Activated CD4-positive, alpha-beta T cell treated with anti-CD3 and anti-CD28 coated beads for 4 hours (primary cell): ENCODE results near the gene SMARCAL1.
"Not testable (repeated sequence)": the region's sequence is repeated elsewhere in the genome, so short reads cannot be mapped to it uniquely, and the experiment has no call there.

Experiments used
- DNase-seq, 2 donors: peaks; one replicate each; pipeline ENCODE4 v3.0.0-alpha.2; 2020

SMARCAL1 gene

DNA sequence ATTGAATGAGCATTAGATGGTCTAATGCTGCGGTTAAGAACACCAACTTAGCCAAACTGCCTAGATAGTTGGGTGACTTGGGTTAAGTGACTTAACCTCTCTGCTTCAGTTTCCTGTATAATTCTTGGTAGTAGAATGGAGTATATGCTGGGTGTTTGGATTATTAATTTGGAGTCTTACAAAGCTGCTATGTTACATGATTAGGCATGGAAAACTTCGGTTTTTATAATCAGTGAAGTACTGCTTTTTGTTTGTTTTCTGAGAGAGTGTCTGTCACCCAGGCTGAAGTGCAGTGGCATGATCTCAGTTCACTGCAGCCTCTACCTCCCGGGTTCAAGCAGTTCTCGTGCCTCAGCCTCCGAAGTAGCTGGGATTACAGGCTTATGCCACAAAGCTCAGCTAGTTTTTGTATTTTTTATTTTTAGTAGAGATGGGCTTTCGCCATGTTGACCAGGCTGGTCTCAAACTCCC lies 90.9 kb downstream of the SMARCAL1 start:
- no peak for DNase-seq

DNA sequence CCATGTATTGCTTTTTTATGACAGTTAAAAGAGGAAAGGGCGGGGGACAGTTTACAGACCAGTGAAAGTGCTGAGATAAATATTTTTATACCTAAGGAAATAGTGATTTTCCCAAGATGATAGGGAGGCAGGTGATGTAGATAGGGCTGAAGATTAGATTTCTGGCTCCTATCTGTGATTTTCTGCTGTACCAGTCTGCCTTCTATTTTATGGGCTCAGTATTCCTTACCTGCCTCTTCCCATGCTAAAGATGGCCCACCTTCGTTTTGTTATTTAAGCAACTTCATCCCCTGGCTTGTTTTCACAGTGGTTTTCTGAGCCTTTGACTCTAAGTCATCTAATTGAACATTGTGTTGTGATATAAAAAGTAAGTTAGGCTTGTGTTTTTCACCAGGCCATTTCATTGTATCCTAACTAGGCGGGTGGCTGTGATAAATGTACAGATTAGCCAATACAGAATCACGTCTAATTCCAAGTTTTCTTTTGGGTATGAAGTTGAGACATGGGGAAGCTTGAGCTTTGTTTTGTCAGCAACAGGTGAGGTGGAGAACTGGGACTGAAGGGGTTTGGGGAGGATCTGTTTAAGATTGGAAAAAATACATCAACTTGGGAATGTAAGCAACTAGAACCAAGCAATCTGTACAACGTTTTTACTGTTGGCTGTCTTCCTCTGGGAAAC lies 91.6 kb downstream of the SMARCAL1 start:
- DNase-seq, result no peak

GRCh38 chr2:216504376-216504762 lies 92.1 kb downstream of the SMARCAL1 start:
- no peak for DNase-seq

GRCh38 chr2:216505133-216506106 lies 93.1 kb downstream of the SMARCAL1 start:
- no peak for DNase-seq

DNA sequence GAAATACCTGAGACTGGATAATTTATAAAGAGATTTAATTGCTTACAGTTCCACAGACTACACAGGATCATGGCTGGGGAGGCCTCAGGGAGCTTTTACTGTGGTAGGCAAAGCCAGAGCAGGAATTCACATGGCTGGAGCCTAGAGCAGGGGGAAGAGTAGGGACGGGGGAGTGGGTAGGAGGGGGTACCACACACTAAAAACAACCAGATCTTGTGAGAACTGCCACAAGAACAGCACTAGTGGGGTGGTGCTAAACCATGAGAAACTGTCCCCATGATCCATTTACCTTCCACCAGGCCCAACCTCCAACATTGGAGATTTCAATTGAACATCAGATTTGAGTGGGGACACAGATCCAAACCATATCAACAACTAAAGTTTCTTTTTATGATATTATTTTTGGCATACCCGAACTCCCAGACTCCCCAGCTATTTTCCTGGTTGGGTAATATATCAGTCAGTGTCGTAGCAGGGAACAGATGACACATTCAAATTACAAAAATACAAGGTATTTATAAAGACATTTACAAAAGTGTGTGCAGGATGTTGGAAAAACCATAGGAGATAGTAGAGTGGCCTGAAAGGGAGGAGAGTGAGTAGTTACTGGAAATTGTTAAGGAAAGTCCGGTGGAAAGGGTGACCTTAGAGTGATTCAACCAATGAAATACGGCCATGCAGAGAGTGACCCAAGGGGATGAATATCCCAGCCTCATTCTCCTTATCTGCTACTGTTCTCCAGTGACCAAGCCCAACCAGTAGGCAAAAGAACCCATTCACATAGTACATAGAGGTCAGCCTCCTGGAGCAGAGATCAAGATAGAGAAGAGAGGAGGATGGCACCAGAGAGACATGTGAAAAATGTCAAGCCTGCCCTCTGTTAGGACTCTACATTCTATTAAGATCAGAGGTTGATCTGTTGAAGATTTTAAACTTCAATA lies 95.2 kb downstream of the SMARCAL1 start:
- no peak for DNase-seq

- DNase-seq, result no peak
Measured at GRCh38 chr2:216508229-216508628, 95.9 kb downstream of the SMARCAL1 start.

- no peak for DNase-seq
Measured at GRCh38 chr2:216516730-216517350, 104.6 kb downstream of the SMARCAL1 start.

GRCh38 chr2:216517447-216518225 lies 105.4 kb downstream of the SMARCAL1 start:
- DNase-seq, result no peak

DNA sequence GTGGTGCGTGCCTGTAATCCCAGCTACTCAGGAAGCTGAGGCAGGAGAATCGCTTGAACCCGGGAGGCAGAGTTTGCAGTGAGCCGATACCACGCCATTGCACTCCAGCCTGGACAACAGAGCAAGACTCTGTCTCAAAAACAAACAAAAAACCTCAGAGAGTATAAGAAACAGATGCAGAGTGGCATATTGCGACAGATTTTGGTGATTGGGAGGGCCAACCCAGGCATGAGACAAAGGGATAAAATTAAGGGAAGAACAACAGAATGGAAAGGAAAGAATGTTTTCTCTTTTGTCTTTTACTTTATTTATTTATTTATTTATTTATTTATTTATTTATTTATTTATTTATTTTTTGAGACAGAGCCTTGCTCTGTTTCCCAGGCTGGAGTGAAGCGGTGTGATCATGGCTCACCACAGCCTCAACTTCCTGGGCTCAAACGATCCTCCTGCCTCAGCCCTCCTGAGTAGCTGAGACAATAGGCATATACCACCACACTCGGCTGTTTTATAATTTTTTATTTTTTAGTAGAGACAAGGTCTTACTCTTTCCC lies 106.4 kb downstream of the SMARCAL1 start:
- not testable (repeated sequence) for DNase-seq

- peak; percentile 29 to 53 for DNase-seq
Measured at GRCh38 chr2:216519154-216519762, 107.0 kb downstream of the SMARCAL1 start.

DNA sequence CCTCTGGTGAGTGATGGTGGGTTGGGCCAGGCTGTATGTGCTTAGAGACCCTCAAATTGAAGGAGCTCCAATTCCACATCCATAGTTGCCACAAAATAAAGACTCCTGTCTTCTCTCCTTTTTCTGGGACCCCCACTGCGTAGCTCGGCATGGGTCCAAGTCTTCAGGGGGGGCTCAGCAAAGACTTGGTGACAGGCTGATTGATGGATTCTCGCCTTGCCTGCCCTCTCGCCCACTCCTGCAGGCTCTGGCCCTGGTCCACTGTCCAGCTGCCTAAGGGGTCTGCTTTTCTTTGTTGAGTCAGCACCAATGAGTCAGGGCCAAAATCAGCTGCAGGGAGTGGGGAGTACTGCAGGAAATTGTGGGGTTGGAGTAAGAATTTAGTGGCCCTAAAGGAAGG lies 107.8 kb downstream of the SMARCAL1 start:
- DNase-seq, result no peak

- no peak for DNase-seq
Measured at GRCh38 chr2:216522892-216523502, 110.7 kb downstream of the SMARCAL1 start.

GRCh38 chr2:216525972-216526371 lies 113.7 kb downstream of the SMARCAL1 start:
- no peak for DNase-seq

DNA sequence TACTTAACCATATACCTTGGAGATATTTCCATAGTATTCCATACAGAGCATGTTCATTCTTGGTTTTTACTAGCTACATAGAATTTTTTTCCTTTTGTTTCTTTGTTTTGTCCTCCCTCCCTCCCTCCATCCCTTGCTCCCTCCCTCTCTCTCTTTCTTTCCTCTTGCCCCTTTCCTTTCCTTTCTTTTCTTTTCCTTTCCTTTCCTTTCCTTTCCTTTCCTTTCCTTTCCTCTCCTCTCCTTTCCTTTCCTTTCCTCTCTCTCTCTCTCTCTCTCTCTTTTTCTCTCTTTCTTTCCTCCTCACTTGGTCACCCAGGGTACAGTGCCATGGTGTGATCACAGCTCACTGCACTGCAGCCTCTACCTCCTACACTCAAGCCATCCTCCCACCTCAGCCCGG lies 114.7 kb downstream of the SMARCAL1 start:
- no peak for DNase-seq

- no peak for DNase-seq
Measured at GRCh38 chr2:216527600-216527999, 115.3 kb downstream of the SMARCAL1 start.

DNA sequence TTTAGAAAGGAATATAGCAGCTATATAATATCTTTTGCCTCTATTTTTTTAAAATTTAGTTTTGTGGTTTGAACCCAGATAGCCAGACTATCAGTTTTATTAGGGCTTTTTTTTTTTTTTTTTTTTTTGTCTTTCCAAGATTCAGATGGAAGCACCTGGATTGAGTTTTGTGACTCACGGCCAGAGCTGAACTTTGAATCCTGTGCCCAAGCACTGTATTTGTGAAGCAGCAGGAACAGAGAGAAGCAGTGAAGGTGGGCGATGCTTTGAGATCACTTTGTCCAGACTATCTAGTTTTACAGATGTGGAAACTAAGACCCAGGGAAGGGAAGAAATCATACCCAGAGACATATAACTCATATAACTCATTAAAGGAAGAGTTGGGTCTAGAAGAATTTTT lies 120.3 kb downstream of the SMARCAL1 start:
- no peak for DNase-seq
